B cell (primary cell): ENCODE measurements around the gene CCDC88C.

Experiments used
- EZH2 ChIP-seq: IDR thresholded peaks from 2 replicates; pipeline ENCODE4 v1.6.1; 2012; ENCODE audit warnings: borderline replicate concordance, low read depth, mild to moderate bottlenecking, moderate library complexity, low read length; ENCODE audit not compliant: insufficient read depth, poor library complexity, severe bottlenecking
- TF ChIP-seq, protein P1 (sequence below): fragments of 200-600 bp; IDR thresholded peaks from one replicate; pipeline ENCODE4 v1.8.0; 2022; ENCODE audit warnings: antibody characterized with exemption, mild to moderate bottlenecking

DNA sequence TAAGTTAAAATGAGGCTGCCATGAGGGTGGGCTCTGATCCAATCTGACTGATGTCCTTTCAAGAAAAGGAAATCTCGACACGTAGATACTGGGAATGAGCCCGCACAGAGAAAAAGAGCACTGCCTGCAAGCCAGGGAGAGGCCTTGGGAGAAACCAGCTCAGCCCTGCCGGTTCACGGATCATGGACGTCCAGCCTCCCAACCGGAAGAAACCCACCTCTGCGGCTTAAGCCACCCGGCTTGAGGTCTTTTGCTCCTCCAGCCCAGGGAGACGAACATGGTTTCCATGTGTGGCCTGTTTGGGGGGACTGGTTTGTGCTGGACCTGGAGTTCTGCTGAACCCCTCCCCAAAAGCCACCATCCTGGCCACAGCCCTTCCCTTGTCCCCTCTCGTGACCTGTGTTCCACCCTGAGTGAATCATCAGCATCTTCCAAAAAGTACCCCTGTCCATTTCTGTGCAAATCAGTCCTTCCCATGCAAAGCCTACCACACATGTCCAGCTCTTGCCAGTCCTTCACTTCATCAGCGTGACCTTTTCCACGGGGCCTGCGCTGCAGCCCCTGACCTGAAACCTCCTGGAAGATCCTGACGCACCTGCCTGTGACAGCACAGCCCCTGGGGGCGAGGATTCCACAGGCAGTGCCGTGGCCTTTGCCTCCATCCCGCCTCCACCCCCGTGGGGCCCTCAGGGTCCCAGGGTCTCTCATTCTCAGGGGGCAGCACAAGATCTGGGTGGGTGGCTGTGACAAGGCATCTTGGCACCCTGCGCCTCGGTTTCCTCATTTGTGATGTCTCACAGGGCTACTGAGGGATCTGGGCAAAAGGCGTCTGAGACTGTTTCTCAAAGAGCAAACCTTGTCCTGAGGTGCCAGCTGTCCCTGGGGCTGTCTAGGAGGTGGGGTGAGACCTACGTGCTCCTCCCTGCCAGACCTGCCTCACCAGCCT lies 121.5 kb downstream of the CCDC88C start:
- TF ChIP-seq, protein P1, sequence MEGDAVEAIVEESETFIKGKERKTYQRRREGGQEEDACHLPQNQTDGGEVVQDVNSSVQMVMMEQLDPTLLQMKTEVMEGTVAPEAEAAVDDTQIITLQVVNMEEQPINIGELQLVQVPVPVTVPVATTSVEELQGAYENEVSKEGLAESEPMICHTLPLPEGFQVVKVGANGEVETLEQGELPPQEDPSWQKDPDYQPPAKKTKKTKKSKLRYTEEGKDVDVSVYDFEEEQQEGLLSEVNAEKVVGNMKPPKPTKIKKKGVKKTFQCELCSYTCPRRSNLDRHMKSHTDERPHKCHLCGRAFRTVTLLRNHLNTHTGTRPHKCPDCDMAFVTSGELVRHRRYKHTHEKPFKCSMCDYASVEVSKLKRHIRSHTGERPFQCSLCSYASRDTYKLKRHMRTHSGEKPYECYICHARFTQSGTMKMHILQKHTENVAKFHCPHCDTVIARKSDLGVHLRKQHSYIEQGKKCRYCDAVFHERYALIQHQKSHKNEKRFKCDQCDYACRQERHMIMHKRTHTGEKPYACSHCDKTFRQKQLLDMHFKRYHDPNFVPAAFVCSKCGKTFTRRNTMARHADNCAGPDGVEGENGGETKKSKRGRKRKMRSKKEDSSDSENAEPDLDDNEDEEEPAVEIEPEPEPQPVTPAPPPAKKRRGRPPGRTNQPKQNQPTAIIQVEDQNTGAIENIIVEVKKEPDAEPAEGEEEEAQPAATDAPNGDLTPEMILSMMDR, result no peak
- no peak for TF ChIP-seq EZH2
